Fibroblast of lung (primary cell): ENCODE results near the gene NUCB1.

ENCODE experiments used
- CTCF ChIP-seq, 2 donors: IDR thresholded peaks in 1 of 2; conservative IDR thresholded peaks in 1 of 2; 1 replicate in 1 of 2; 2 replicates in 1 of 2; pipeline ENCODE4 v1.5.1; 2011 to 2012; ENCODE audit warnings: low read length in 2 of 2, control low read depth in 1 of 2, inconsistent platforms in 1 of 2, low read depth in 1 of 2, mild to moderate bottlenecking in 1 of 2
- EZH2 ChIP-seq: IDR thresholded peaks from 2 replicates; pipeline ENCODE4 v1.5.1; 2012; ENCODE audit warnings: low read length, control low read depth, mild to moderate bottlenecking; ENCODE audit errors: missing control alignments

- TF ChIP-seq CTCF (conservative IDR thresholded peaks at IDR 0.05 in 1 of 2, IDR thresholded peaks at IDR 0.05 in 1 of 2; ENCODE audit: low read depth in 1 of 2, low read length in 2 of 2) (no peak), EZH2 (no peak)
Observed at GRCh38 chr19:48913114-48913889, 13.2 kb downstream of the NUCB1 start.
